HG03135 (cell line): Measurements from ENCODE around the gene EIF5A2.
"Not testable (repeated sequence)": the region's sequence is repeated elsewhere in the genome, so short reads cannot be mapped to it uniquely, and the experiment has no call there.

Experiments used
- ATAC-seq: cut with Tn5 transposase; IDR thresholded peaks from one replicate; pipeline ENCODE4 v1.9.1; 2021; ENCODE audit warnings: mild to moderate bottlenecking, moderate library complexity; ENCODE audit not compliant: unreplicated experiment

EIF5A2 gene

DNA sequence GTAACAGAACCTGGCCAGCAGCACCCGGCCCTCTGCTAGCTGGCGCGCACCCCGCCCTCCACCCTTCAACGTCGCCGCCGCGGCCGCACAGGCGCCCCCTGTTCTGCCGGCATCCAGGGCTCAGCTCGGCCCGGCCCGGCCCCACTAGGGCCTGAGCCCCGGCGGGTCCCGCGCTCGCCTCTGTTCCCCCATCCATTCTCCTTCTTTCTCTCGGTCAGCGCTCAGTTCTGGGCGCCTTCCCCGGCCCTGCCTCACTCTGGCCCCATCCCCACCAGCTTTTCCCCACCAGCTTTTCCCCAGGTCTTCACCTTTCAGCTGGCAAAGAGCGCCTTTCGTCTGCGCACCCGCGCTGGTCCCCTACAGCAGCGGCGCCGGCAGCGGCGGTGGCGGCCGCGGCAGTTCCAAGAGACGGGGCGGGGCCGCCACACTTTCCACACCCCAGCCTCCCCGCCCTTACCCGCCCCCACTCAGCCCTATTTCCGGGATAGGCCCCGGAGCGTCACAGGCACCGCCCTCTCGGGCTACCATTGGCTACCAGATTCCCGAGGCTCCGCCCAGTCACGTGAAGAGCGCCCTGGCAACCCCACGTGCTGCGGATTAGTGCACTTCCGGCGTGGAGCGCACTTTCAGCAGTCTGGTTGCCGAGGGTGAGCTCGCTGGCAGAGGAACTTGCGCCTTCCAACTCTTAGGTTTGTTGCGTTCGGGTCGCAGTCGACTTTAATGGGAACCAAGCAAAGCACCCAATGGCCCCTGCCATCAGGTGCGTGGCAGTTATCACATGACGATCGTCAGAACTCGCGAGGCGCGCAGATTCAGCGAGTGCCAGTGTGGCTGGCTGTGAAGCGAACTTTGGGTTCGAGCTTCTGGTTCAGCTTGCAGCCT lies at the start of gene EIF5A2:
EIF5A2 (minus strand) TSS at position 403 of the 882 bp plus-strand sequence. CDS start 831 bp downstream, outside the sequence.
- ATAC-seq = peak; percentile 92

DNA sequence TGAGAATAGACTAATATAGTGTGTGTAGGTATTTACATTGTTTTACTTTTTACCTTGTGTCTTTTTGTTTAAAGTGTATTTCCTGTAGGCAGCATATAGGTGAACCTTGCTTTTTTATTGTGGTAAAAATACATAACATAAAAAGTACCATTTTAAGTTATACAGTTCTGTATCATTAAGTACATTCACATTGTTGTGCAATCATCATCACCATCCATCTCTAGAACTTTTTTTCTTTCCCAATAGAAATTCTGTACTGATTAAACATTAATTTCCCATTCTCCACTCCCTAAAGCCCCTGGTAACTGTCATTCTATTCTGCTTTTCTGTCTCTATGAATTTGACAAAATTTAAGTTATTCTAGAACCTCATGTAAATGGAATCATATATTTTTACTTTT lies 48.2 kb upstream of the EIF5A2 start:
- ATAC-seq = no peak

DNA sequence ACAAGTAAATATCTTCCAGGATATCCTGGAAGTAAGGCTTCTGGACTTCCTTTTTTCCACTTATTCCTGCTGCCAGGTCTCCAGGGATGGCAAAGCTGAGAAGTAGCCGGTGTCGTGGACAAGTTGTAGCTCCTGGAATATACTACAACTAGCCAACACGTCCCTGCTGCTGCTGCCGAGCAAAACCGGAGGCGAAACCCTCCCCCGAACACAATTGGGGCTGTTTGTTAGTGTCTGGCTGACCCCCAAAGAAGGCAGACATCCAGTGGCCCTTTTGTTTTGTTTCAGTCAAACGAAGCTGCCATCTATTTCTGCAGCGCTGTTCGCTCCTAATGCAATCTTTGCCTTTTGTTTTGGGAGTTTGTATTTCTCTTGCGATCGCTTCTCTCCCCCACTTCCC lies 45.3 kb upstream of the EIF5A2 start:
- no peak for ATAC-seq

DNA sequence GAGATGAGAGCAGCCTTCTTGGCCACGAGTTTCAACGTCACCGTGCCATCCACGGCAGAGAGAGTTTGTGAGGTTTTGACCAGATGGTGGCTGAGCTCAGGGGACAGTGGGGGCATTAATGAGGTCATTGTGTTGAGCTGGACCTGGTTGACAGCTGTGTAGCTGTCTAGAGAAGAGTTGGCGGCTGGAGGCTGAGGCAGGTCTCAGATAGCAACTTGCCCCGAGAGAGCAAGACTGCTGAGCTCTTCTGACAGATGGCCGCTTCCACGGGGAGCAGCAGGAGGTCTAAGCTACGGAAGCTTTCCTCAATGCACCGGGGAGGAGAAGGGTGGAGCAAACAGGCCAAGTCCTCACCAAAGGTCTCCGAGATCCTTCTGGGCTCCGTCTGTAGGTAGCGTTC lies 44.8 kb upstream of the EIF5A2 start:
- ATAC-seq = no peak

- no peak for ATAC-seq
Measured at GRCh38 chr3:170949211-170949610, 40.8 kb upstream of the EIF5A2 start.

GRCh38 chr3:170947018-170947769 lies 38.8 kb upstream of the EIF5A2 start:
- ATAC-seq = no peak

DNA sequence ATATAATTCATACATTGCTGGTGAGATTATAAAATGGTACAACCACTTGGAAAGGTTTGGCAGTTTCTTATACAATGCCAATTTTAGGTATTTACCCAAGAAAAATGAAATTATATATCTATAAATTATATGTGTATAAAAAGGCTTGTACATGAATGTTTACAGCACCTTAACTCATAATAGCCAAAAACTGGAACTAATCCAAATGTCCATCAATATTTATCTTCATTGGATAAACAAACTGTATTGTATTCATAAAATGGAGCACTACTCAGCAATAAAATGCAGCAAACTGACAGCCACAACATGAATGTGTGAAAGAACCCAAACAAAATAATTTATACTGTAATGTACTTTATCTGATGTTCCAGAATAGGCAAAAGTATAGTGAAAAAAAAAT lies 33.6 kb upstream of the EIF5A2 start:
- ATAC-seq = no peak

- ATAC-seq = no peak
Measured at GRCh38 chr3:170941551-170941950, 33.1 kb upstream of the EIF5A2 start.

GRCh38 chr3:170933039-170933438 lies 24.6 kb upstream of the EIF5A2 start:
- not testable (repeated sequence) for ATAC-seq

- ATAC-seq = not testable (repeated sequence)
Measured at GRCh38 chr3:170923553-170923952, 15.1 kb upstream of the EIF5A2 start.

DNA sequence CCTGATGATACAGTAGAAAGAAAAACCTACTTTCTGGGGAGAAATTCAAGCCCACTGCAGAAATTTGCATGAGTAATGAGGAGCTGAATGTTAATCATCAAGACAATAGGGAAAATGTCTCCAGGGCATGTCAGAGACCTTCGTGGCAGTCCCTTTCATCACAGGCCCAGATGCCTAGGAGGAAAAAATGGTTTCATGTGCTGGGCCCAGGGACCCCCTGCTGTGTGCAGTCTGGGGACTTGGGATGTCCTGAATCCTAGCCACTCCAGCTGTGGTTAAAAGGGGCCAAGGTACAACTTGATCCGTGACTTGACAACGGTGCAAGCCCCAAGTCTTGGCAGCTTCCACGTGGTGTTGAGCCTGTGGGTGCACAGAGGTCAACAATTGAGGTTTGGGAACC lies 10.3 kb upstream of the EIF5A2 start:
- ATAC-seq = no peak

DNA sequence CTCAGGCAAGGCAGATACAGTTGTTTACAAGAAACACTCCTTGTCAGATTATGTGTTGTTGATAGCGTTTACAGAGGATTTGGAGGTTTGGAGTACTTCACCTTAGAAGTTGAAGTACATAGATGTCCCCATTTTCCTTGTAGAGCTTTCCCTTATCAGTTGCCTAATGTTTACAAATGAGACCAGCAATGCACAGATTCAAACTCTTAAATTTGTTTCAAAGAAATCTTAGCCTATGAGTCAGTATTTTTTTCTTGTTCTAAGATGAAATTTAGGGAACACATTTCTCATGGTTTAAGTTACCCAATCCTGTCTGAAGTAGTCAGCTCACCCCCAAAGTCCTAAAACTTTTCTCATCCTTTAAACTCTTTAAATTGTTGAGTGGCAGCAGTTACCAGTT lies 6.3 kb upstream of the EIF5A2 start:
- ATAC-seq = no peak

GRCh38 chr3:170914212-170914611 lies 5.8 kb upstream of the EIF5A2 start:
- ATAC-seq = no peak

DNA sequence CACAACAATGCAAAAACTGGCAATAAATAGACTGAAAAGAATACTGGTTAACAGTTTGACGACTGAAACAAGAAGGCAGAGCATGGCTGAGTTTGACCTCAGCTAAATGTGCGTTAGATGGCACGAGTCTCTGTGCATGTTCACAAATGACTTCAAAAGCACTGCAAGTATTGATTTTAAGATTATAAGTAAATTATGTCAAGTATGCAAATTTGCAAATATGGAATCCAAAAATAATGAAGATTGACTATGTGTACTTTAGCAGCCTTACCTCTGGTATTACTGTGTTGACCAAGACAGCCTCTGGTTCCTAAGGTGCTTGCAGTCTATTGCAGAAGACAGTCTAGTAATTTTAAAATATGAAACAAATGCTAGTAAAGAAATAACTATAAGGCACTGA lies 2.6 kb upstream of the EIF5A2 start:
- no peak for ATAC-seq

- ATAC-seq = no peak
Measured at GRCh38 chr3:170910542-170910941, 2.1 kb upstream of the EIF5A2 start.

DNA sequence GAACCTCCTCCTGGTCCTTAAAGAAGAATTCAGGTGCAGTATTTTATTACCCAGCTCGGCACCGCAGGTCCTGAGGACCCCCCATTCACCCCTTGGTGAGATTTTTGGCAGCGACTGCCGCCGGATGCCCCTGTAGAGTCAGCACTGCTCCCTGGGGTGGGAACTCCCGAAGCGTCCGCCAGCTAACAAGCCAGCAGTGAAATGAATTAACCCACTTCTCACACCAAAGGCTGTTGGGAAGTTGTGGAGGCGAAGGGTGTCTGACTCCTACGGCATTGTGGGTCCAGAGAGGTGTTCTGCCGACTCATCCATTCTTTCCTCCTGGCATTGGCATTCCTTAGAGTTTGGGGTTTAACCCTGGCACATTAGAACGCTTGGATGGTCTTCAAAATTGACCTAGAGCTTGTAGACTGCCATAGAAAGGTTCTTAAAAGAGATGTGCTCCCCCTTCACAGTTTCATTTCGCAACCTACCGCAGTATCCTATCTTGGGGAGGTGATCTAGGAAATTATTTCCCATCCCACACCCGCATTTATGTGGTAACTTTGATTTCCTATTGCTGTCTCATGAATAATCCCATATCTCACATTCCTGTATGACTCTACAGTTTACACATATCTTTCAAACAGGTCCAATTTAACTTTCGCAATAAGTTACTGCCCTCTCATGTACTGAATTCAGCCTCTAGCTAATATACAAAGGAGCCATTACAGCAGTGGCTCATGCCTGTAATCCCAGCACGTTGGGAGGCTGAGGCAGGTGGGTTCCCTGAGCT lies 879 bp upstream of the EIF5A2 start:
- ATAC-seq = no peak

- ATAC-seq = no peak
Measured at GRCh38 chr3:170907637-170908234, 701 bp downstream of the EIF5A2 start.

- no peak for ATAC-seq
Measured at GRCh38 chr3:170905862-170906261, 2.6 kb downstream of the EIF5A2 start.

DNA sequence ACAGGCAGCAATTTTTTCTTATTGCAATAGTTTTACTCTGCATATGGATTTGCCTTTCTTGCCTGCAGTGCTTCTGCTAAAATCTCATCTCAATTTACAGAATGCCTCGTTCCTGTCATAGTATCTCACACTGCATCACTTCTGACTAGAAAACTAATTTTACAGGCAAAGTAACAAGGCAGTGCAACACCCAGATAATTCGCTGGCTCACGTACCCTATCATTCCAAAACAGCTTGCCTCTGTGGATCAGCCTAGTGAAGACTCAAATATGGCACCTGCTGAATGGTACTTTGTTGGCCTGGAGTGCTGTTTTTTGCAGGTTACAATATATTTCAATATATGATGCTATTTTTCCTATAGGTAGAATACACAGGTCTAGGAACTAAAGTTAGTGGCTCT lies 5.3 kb downstream of the EIF5A2 start:
- ATAC-seq = no peak

GRCh38 chr3:170899455-170899854 lies 9.0 kb downstream of the EIF5A2 start:
- no peak for ATAC-seq

- ATAC-seq = no peak
Measured at GRCh38 chr3:170897978-170898377, 10.5 kb downstream of the EIF5A2 start.
